SK-N-SH (cell line): ENCODE data around the gene LATS2. TPM values are rescaled to one million over a fixed set of nuclear protein-coding genes. Genes with fewer than 3 reads are reported as not detected.

ENCODE experiments used
- CTCF ChIA-PET: fragments of 300-600, 350-600 bp; formaldehyde crosslinking; extraction: SDS; loops from one replicate; lab custom pipeline; 2021; lab: Yijun Ruan, JAX
- POLR2A ChIA-PET: fragments of 350-600 bp; sonication (Branson Sonifier 250); formaldehyde crosslinking; extraction: SDS; loops from one replicate; lab custom pipeline; 2020; ENCODE audit warnings: antibody characterized with exemption, inconsistent platforms; lab: Yijun Ruan, JAX
- DNase-seq: peaks from one replicate; pipeline ENCODE4 v3.0.0; 2012
- H2AFZ ChIP-seq: fragments of 200-600 bp; sonication (generic); 2 replicates; pipeline ENCODE4 v1.8.1; 2016; ENCODE audit warnings: antibody characterized with exemption, mild to moderate bottlenecking, low read depth
- H3F3A ChIP-seq: fragments of 200-600 bp; sonication (generic); replicated peaks from 2 replicates; pipeline ENCODE3; 2016; ENCODE audit warnings: antibody characterized with exemption, mild to moderate bottlenecking; ENCODE audit not compliant: insufficient read depth
- H3K27ac ChIP-seq, 2 experiments: fragments of 200-500 bp in 1 of 2; fragments of 200-600 bp in 1 of 2; sonication (Bioruptor generic) in 1 of 2; sonication (generic), shearing (Covaris generic) in 1 of 2; 2 replicates each; pipeline versions ENCODE4 v1.5.1 to v1.6.1; 2014 to 2016; ENCODE audit warnings: low read depth in 2 of 2, inconsistent platforms in 1 of 2, low read length in 1 of 2, mild to moderate bottlenecking in 1 of 2, mixed read lengths in 1 of 2
- H3K27me3 ChIP-seq: fragments of 200-600 bp; sonication (generic), shearing (Covaris generic); 2 replicates; pipeline ENCODE4 v1.6.1; 2016; ENCODE audit warnings: mixed run types; ENCODE audit not compliant: insufficient read depth
- H3K36me3 ChIP-seq, 2 experiments: fragments of 200-500 bp in 1 of 2; fragments of 200-600 bp in 1 of 2; sonication (Bioruptor generic) in 1 of 2; sonication (generic) in 1 of 2; replicated peaks in 1 of 2; 2 replicates each; pipeline versions ENCODE3 to v1.5.1; 2014 to 2016; ENCODE audit warnings: low read length in 1 of 2, mild to moderate bottlenecking in 1 of 2; ENCODE audit not compliant: insufficient read depth in 2 of 2, control insufficient read depth in 1 of 2
- H3K4me1 ChIP-seq, 2 experiments: fragments of 200-500 bp in 1 of 2; fragments of 200-600 bp in 1 of 2; sonication (Bioruptor generic) in 1 of 2; sonication (generic), shearing (Covaris generic) in 1 of 2; 2 replicates each; pipeline versions ENCODE4 v1.5.1 to v1.6.1; 2014 to 2016; ENCODE audit warnings: low read depth in 1 of 2, low read length in 1 of 2, mixed run types in 1 of 2; ENCODE audit not compliant: insufficient read depth in 2 of 2, control insufficient read depth in 1 of 2
- H3K4me2 ChIP-seq: fragments of 200-600 bp; sonication (generic), shearing (Covaris generic); 2 replicates; pipeline ENCODE4 v1.6.1; 2017; ENCODE audit warnings: mixed run types
- H3K4me3 ChIP-seq, 2 experiments: fragments of 200-500 bp in 1 of 2; fragments of 200-600 bp in 1 of 2; sonication (Bioruptor generic) in 1 of 2; sonication (generic), shearing (Covaris generic) in 1 of 2; 2 replicates each; pipeline versions ENCODE4 v1.5.1 to v1.8.1; 2014 to 2016; ENCODE audit warnings: low read depth in 2 of 2, inconsistent platforms in 1 of 2, low read length in 1 of 2, mild to moderate bottlenecking in 1 of 2, mixed read lengths in 1 of 2, moderate library complexity in 1 of 2
- H3K79me2 ChIP-seq: fragments of 200-600 bp; sonication (generic); 2 replicates; pipeline ENCODE4 v1.8.1; 2017; ENCODE audit warnings: mild to moderate bottlenecking; ENCODE audit not compliant: insufficient read depth
- H3K9ac ChIP-seq: fragments of 200-600 bp; sonication (generic); 2 replicates; pipeline ENCODE4 v1.6.1; 2017; ENCODE audit warnings: mixed run types
- H3K9me2 ChIP-seq: fragments of 200-600 bp; sonication (generic); 2 replicates; pipeline ENCODE4 v1.6.1; 2017; ENCODE audit warnings: mixed run types
- H3K9me3 ChIP-seq: fragments of 200-600 bp; sonication (generic); 2 replicates; pipeline ENCODE4 v1.6.1; 2017; ENCODE audit warnings: mixed run types, mild to moderate bottlenecking, moderate library complexity
- H4K20me1 ChIP-seq: fragments of 200-600 bp; sonication (generic); 2 replicates; pipeline ENCODE4 v1.6.1; 2017; ENCODE audit warnings: mild to moderate bottlenecking, mixed run types; ENCODE audit not compliant: insufficient read depth
- ELF1 ChIP-seq: IDR thresholded peaks from 2 replicates; pipeline ENCODE4 v1.4.0; 2012
- FOXJ3 ChIP-seq: sonication (generic); formaldehyde crosslinking; IDR thresholded peaks from 2 replicates; pipeline ENCODE4 v1.5.1; 2020; ENCODE audit warnings: mild to moderate bottlenecking, missing genetic modification reagents
- JUND ChIP-seq: IDR thresholded peaks from 2 replicates; pipeline ENCODE4 v1.4.0; 2012
- MEF2A ChIP-seq: IDR thresholded peaks from 2 replicates; pipeline ENCODE4 v1.4.0; 2012; ENCODE audit warnings: low read depth, borderline replicate concordance
- MXI1 ChIP-seq: IDR thresholded peaks from 2 replicates; pipeline ENCODE4 v1.6.1; 2012; ENCODE audit warnings: mild to moderate bottlenecking, low read depth, low read length, improper control_type of control experiment
- RAD21 ChIP-seq: IDR thresholded peaks from 2 replicates; pipeline ENCODE4 v1.6.1; 2012; ENCODE audit warnings: mild to moderate bottlenecking, low read length
- REST ChIP-seq: IDR thresholded peaks from 2 replicates; pipeline ENCODE4 v1.6.1; 2012; ENCODE audit warnings: mild to moderate bottlenecking, low read depth, low read length, moderate library complexity
- SMC3 ChIP-seq: IDR thresholded peaks from 2 replicates; pipeline ENCODE4 v1.6.1; 2012; ENCODE audit warnings: low read depth, low read length, improper control_type of control experiment
- TCF12 ChIP-seq: IDR thresholded peaks from 2 replicates; pipeline ENCODE4 v1.4.0; 2012
- WGBS: methylation state at CpG from one replicate; pipeline ENCODE4 v1.1.6; 2017; ENCODE audit warnings: low lambda C conversion rate; 5-methylcytosine and 5-hydroxymethylcytosine counted together
- polyA plus RNA-seq, 3 experiments: library from polyadenylated mRNA; depleted of rRNA; stranded (reverse); fragments of >200 nt; gene quantifications; 2 replicates each; pipeline ENCODE4 v1.2.3, GENCODE V29; 2012

The LATS2 gene
- polyA plus RNA-seq, 1 of the 3 experiments (the other 2 are of a cell fraction): 19.6 TPM

GRCh38 chr13:21075379-21076249, 14.2 kb upstream of the LATS2 start:
- Histone ChIP-seq H4K20me1 (no peaks in the 10 kb centered on the region), H3K9ac (no peak overlapping the region), H3K9me3 (no peaks in the 10 kb centered on the region), H3K4me1 (peaks cover 0 to 10% of the 10 kb centered on the region in 2 experiments; a peak in 3 of 4 replicates), H3K79me2 (no peaks in the 10 kb centered on the region), H2AFZ (peak overlapping the region; percentile 88), H3K4me3 (peak overlapping the region in 1 of 2 experiments; percentile 9; a peak in 1 of 4 replicates), H3K36me3 (no peaks in the 10 kb centered on the region), H3K27ac (no peak overlapping the region), H3F3A (peaks cover 37% of the 10 kb centered on the region), H3K27me3 (no peaks in the 10 kb centered on the region), H3K9me2 (no peaks in the 10 kb centered on the region), H3K4me2 (no peak overlapping the region)
- POLR2A ChIA-PET: no interaction called here
- TF ChIP-seq RAD21: no peak
- no peak for TF ChIP-seq ELF1
- TF ChIP-seq SMC3: no peak
- no peak for TF ChIP-seq TCF12
- CTCF ChIA-PET: interaction anchor here (1.2 kb wide), 1 partner anchor 562 kb away, joined by 3 read pairs; no protein-coding TSS in a partner anchor
- DNase-seq: peak; percentile 48
- WGBS: 41% methylated on average over 48 of the region's 64 CpGs

GRCh38 chr13:21075011-21075378, 13.6 kb upstream of the LATS2 start:
- Histone ChIP-seq H3K9ac (peak overlapping the region; percentile 29; the same call in 1 of the 2 replicates), H3K36me3 (no peaks in the 10 kb centered on the region)
- ChIA-PET POLR2A (interaction anchor here (1.1 kb wide), 1 partner anchor 529 kb away, joined by 6 read pairs; the partner anchor contains the start of gene MICU2), CTCF (interaction anchor here (1.2 kb wide), 1 partner anchor 563 kb away, joined by 3 read pairs; no protein-coding TSS in a partner anchor)
- TF ChIP-seq REST (no peak), FOXJ3 (CRISPR knock-in tag) (no peak), ELF1 (no peak), MXI1 (no peak), JUND (no peak), SMC3 (no peak), MEF2A (no peak)
- TF ChIP-seq, all 33 proteins: peak for 0
- Histone ChIP-seq H3K79me2 (no peaks in the 10 kb centered on the region), H4K20me1 (no peaks in the 10 kb centered on the region), H3K27ac (peak overlapping the region in 1 of 2 experiments; percentile 3; a peak in 1 of 4 replicates), H3K4me1 (peaks cover 0 to 5% of the 10 kb centered on the region in 2 experiments; a peak in 3 of 4 replicates), H3F3A (peaks cover 37% of the 10 kb centered on the region), H3K27me3 (no peaks in the 10 kb centered on the region), H3K4me3 (no peak overlapping the region), H2AFZ (peak overlapping the region; percentile 88), H3K4me2 (peak overlapping the region; percentile 57; the same call in 1 of the 2 replicates), H3K9me3 (no peaks in the 10 kb centered on the region), H3K9me2 (no peaks in the 10 kb centered on the region)
- 63% methylated on average over 9 of the region's 9 CpGs for WGBS
- no peak for DNase-seq
